Lower leg skin (tissue), 3 donors: ENCODE data around the gene FHOD3.

ENCODE experiments used
- POLR2A ChIP-seq, 2 donors: fragments of 450-650 bp; IDR thresholded peaks; one replicate each; pipeline ENCODE4 v1.6.1; 2016 to 2017; ENCODE audit warnings: antibody characterized with exemption in 2 of 2, mild to moderate bottlenecking in 1 of 2, moderate library complexity in 1 of 2
- TF ChIP-seq, protein P1 (sequence below), 3 donors: fragments of 450-650 bp; IDR thresholded peaks; one replicate each; pipeline ENCODE4 v1.5.1; 2016; ENCODE audit warnings: antibody characterized with exemption in 3 of 3, mild to moderate bottlenecking in 3 of 3, moderate library complexity in 2 of 3

GRCh38 chr18:36284268-36284667 lies 13.2 kb upstream of the FHOD3 start:
- TF ChIP-seq, protein P1, sequence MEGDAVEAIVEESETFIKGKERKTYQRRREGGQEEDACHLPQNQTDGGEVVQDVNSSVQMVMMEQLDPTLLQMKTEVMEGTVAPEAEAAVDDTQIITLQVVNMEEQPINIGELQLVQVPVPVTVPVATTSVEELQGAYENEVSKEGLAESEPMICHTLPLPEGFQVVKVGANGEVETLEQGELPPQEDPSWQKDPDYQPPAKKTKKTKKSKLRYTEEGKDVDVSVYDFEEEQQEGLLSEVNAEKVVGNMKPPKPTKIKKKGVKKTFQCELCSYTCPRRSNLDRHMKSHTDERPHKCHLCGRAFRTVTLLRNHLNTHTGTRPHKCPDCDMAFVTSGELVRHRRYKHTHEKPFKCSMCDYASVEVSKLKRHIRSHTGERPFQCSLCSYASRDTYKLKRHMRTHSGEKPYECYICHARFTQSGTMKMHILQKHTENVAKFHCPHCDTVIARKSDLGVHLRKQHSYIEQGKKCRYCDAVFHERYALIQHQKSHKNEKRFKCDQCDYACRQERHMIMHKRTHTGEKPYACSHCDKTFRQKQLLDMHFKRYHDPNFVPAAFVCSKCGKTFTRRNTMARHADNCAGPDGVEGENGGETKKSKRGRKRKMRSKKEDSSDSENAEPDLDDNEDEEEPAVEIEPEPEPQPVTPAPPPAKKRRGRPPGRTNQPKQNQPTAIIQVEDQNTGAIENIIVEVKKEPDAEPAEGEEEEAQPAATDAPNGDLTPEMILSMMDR (IDR thresholded peaks at IDR 0.05), result no peak
- no peak for TF ChIP-seq POLR2A (IDR thresholded peaks at IDR 0.05)
